GM12872 (cell line): ENCODE results near the gene ENO2.

Experiments used
- TF ChIP-seq, protein P1 (sequence below): IDR thresholded peaks from 3 replicates; pipeline ENCODE4 v1.5.1; 2011; ENCODE audit warnings: low read depth, mild to moderate bottlenecking, low read length, moderate library complexity; ENCODE audit not compliant: insufficient read depth

ENO2 gene

DNA sequence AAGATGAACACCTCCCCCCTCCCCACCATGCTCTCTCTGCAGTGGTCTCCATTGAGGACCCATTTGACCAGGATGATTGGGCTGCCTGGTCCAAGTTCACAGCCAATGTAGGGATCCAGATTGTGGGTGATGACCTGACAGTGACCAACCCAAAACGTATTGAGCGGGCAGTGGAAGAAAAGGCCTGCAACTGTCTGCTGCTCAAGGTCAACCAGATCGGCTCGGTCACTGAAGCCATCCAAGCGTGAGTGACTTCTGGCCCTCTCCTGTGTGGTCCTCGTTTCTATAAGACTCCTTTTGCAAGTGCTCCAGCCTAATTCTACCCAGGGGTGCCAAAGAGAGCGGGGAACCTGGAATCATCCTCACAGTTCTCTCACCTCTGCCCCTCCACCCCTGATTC, 7.2 kb downstream of the ENO2 start:
- TF ChIP-seq, protein P1, sequence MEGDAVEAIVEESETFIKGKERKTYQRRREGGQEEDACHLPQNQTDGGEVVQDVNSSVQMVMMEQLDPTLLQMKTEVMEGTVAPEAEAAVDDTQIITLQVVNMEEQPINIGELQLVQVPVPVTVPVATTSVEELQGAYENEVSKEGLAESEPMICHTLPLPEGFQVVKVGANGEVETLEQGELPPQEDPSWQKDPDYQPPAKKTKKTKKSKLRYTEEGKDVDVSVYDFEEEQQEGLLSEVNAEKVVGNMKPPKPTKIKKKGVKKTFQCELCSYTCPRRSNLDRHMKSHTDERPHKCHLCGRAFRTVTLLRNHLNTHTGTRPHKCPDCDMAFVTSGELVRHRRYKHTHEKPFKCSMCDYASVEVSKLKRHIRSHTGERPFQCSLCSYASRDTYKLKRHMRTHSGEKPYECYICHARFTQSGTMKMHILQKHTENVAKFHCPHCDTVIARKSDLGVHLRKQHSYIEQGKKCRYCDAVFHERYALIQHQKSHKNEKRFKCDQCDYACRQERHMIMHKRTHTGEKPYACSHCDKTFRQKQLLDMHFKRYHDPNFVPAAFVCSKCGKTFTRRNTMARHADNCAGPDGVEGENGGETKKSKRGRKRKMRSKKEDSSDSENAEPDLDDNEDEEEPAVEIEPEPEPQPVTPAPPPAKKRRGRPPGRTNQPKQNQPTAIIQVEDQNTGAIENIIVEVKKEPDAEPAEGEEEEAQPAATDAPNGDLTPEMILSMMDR = no peak

- TF ChIP-seq, protein P1 = 0 out of 3 replicates have a peak, but pooled peaks have one; percentile 26
Observed at GRCh38 chr12:6921996-6922946, 7.9 kb downstream of the ENO2 start.

GRCh38 chr12:6923003-6923732, 8.8 kb downstream of the ENO2 start:
- TF ChIP-seq, protein P1 = no peak

DNA sequence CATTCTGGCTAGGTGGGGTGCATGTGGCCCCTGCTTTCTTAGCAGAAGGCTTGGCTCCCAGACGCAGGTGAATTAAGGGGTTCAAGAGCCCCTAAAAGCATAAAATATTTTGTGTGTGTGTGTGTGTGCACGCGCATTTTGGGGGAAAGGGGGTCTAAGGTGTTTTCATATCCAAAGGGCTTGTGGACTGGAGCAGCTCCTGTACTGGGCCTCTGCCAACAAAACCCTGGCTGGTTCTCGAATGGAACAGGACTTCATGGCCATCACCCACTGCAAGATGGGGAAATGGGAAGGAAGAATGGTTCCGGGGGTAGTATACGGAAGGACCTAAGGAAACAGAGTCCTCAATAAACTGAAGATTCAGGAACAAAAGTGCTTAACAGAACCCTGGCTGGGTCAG, 9.5 kb downstream of the ENO2 start:
- TF ChIP-seq, protein P1 = no peak

DNA sequence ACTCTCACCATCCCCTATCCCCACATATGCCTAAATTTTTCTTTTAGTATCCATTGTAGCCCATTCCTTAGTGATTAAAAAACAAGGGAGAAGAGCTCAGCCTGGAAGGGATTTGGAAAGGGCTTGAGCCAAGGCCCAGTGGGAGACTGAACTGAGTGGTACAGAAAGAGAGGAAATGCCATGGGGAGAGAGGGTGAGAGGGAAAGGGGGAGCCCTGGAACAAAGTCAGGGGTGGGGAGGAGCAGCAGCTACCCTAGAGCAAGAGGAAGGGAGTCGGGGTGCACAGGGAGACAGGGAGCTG, 10.8 kb downstream of the ENO2 start:
- TF ChIP-seq, protein P1 = no peak

DNA sequence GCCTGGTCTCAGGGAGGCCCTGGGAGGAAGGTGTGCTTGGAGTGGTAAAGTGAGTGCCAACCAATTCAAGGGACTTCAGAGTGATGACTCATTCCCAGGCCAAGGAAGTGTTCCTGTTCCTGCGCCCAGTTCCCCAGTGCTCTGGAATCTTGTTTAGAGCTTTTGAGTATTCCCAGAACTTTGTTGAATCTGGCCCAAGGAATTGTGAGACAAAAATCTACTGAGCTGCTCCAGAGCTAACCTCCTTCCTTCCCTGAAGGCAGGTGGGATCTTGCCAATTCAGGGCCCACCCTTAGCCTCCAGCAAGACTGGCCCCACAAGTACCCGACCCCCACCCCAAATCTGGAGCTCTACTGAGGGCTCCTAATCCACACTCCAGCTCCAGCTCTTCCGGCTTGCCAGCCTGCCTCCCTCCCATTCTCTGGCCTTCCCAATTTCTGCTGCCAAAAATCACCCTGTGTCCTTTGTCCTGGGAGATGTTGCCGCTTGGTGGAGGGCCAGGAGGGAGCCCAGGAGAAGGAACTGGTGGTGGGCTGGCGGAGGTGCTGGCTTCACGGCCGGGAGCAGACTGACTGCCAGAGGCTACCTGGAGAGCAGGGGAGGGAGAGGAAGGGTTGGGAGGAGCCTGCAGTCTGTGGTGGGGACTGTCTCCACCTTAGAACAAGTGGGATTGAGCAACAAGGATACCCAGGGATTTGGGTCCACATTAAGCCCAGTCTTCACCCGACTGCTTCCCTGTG, 11.3 kb downstream of the ENO2 start:
- TF ChIP-seq, protein P1 = no peak
